HepG2 (cell line): ENCODE data around the gene POLR1G. TPM values are rescaled to one million over a fixed set of nuclear protein-coding genes. Genes with fewer than 3 reads are reported as not detected.
A peak's percentile ranks its signal among the peaks of the same experiment; 100 is the strongest.

Experiments
- BORCS8-MEF2B ChIP-seq: sonication (generic); formaldehyde crosslinking; IDR thresholded peaks from 2 replicates; pipeline ENCODE4 v1.8.0; 2022; ENCODE audit warnings: mild to moderate bottlenecking, missing genetic modification reagents
- HNF4G ChIP-seq, 2 experiments: sonication (generic) in 1 of 2; formaldehyde crosslinking in 1 of 2; IDR thresholded peaks; 2 replicates each; pipeline versions ENCODE4 v1.4.0 to v1.6.1; 2011 to 2020; ENCODE audit warnings: borderline replicate concordance in 2 of 2, low read depth in 2 of 2, mild to moderate bottlenecking in 2 of 2, low read length in 1 of 2, missing genetic modification reagents in 1 of 2, moderate library complexity in 1 of 2
- NR1H2 ChIP-seq: sonication (generic); formaldehyde crosslinking; IDR thresholded peaks from 2 replicates; pipeline ENCODE4 v1.8.1; 2022; ENCODE audit warnings: low read depth, missing genetic modification reagents, borderline replicate concordance
- PCBP2 ChIP-seq: fragments of 200-400 bp; formaldehyde crosslinking; optimal IDR thresholded peaks from 2 replicates; pipeline ENCODE3; 2018; ENCODE audit warnings: low read length, low read depth; ENCODE audit not compliant: poor library complexity, severe bottlenecking
- PLRG1 ChIP-seq: fragments of 450-650 bp; conservative IDR thresholded peaks from 2 replicates; pipeline ENCODE4 v1.6.1; 2016
- RXRB ChIP-seq: IDR thresholded peaks from 2 replicates; pipeline ENCODE4 v1.6.1; 2016; ENCODE audit warnings: borderline replicate concordance, missing genetic modification reagents, missing compliant biosample characterization
- SETDB1 ChIP-seq: sonication (generic); formaldehyde crosslinking; IDR thresholded peaks from 2 replicates; pipeline ENCODE4 v1.5.1; 2020; ENCODE audit warnings: missing genetic modification reagents, mild to moderate bottlenecking, borderline replicate concordance
- SNAPC2 ChIP-seq: sonication (generic); formaldehyde crosslinking; IDR thresholded peaks from 2 replicates; pipeline ENCODE4 v1.8.1; 2022; ENCODE audit warnings: mild to moderate bottlenecking, missing genetic modification reagents
- STAT5B ChIP-seq: sonication (generic); formaldehyde crosslinking; IDR thresholded peaks from 2 replicates; pipeline ENCODE4 v1.4.0; 2020; ENCODE audit warnings: missing genetic modification reagents
- TGIF2 ChIP-seq: IDR thresholded peaks from 2 replicates; pipeline ENCODE4 v1.6.1; 2016; ENCODE audit warnings: control low read depth, missing compliant biosample characterization
- ZIK1 ChIP-seq: sonication (generic); formaldehyde crosslinking; IDR thresholded peaks from 2 replicates; pipeline ENCODE4 v1.5.0; 2020; ENCODE audit warnings: mild to moderate bottlenecking, low read depth, missing genetic modification reagents, borderline replicate concordance
- ZNF10 ChIP-seq: sonication (generic); formaldehyde crosslinking; IDR thresholded peaks from 2 replicates; pipeline ENCODE4 v1.4.0; 2020; ENCODE audit warnings: mild to moderate bottlenecking, low read depth, missing genetic modification reagents, borderline replicate concordance
- ZNF138 ChIP-seq: sonication (generic); formaldehyde crosslinking; IDR thresholded peaks from 2 replicates; pipeline ENCODE4 v1.5.0; 2020; ENCODE audit warnings: mild to moderate bottlenecking, low read depth, missing genetic modification reagents
- ZNF513 ChIP-seq: sonication (generic); formaldehyde crosslinking; conservative IDR thresholded peaks from 2 replicates; pipeline ENCODE4 v1.5.0; 2020; ENCODE audit warnings: missing genetic modification reagents
- ZNF530 ChIP-seq: sonication (generic); formaldehyde crosslinking; IDR thresholded peaks from 2 replicates; pipeline ENCODE4 v1.5.0; 2020; ENCODE audit warnings: low read depth, mild to moderate bottlenecking, missing genetic modification reagents
- polyA plus RNA-seq, 8 experiments: library from polyadenylated mRNA; depleted of rRNA in 3 of 8; stranded (reverse) in 7 of 8; unstranded in 1 of 8; fragments of >200 nt; fragmentation: Illumina TruSeq in 4 of 8; extraction: Trizol in 4 of 8; gene quantifications; 2 replicates each; pipeline versions ENCODE4 v1.2.1 to v1.2.3, GENCODE V29; 2011 to 2016; ENCODE audit warnings: low read depth in 4 of 8, missing spikeins in 1 of 8, mixed read lengths in 1 of 8; ENCODE audit not compliant: insufficient read depth in 1 of 8
- total RNA-seq, 5 experiments: library from RNA; depleted of rRNA; stranded (reverse); fragments of >200 nt; fragmentation: Illumina TruSeq; extraction: Trizol; gene quantifications; 2 replicates each; pipeline ENCODE4 v1.2.3, GENCODE V29; 2016; ENCODE audit warnings: low read depth in 1 of 5
- TF ChIP-seq, protein P1 (sequence below): sonication (generic); formaldehyde crosslinking; IDR thresholded peaks from 2 replicates; pipeline ENCODE4 v1.4.0; 2020; ENCODE audit warnings: missing genetic modification reagents
- TF ChIP-seq, protein P2 (sequence below): sonication (generic); formaldehyde crosslinking; IDR thresholded peaks from 2 replicates; pipeline ENCODE4 v1.9.0; 2021; ENCODE audit warnings: missing genetic modification reagents, borderline replicate concordance
- TF ChIP-seq, protein P3 (sequence below): sonication (generic); formaldehyde crosslinking; IDR thresholded peaks from 2 replicates; pipeline ENCODE4 v1.8.1; 2023; ENCODE audit warnings: mild to moderate bottlenecking, missing genetic modification reagents, borderline replicate concordance
- TF ChIP-seq, protein P4 (sequence below): sonication (generic); formaldehyde crosslinking; IDR thresholded peaks from 2 replicates; pipeline ENCODE4 v1.5.0; 2020; ENCODE audit warnings: missing genetic modification reagents
- TF ChIP-seq, protein P5 (sequence below): sonication (generic); formaldehyde crosslinking; IDR thresholded peaks from 2 replicates; pipeline ENCODE4 v1.4.0; 2020; ENCODE audit warnings: missing genetic modification reagents

The POLR1G gene
- total and polyA plus RNA-seq, 2 of the 13 experiments (the other 11 are each of a cell fraction or from before 2014, with no cell fraction given), result 3.5 to 20.8 TPM

DNA sequence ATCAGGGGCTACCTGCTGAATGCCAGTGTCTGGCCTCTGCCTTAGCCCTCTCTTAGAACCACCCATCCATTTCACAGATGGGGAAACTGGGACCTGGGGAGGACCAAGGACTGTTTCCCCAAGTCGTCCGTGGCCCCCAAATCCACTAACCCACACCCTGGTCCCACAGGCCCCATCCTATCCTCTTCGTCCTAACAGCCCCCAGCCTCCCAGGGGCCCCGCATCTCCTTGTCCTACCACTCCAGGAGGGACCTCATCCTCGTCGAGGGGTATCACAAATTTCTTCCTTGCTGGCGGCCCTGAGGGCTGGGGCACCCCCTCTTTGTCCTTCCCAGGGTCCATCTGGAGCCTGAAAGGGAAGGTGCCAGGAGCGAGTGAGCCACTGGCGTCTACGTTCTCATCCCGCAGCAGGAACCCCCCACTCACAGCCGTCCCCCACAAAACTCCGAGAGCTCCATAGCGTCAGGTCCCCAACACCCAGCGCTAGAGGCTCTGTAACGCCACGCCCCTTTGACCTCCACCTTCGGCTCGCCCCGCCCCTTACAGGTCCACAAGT lies 16.7 kb downstream of the POLR1G start (continued):
- no peak for TF ChIP-seq TGIF2
- TF ChIP-seq, protein P1, sequence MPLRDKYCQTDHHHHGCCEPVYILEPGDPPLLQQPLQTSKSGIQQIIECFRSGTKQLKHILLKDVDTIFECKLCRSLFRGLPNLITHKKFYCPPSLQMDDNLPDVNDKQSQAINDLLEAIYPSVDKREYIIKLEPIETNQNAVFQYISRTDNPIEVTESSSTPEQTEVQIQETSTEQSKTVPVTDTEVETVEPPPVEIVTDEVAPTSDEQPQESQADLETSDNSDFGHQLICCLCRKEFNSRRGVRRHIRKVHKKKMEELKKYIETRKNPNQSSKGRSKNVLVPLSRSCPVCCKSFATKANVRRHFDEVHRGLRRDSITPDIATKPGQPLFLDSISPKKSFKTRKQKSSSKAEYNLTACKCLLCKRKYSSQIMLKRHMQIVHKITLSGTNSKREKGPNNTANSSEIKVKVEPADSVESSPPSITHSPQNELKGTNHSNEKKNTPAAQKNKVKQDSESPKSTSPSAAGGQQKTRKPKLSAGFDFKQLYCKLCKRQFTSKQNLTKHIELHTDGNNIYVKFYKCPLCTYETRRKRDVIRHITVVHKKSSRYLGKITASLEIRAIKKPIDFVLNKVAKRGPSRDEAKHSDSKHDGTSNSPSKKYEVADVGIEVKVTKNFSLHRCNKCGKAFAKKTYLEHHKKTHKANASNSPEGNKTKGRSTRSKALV (CRISPR knock-in tag), result peak; percentile 41; the same call in 1 of the 2 replicates
- TF ChIP-seq, protein P2, sequence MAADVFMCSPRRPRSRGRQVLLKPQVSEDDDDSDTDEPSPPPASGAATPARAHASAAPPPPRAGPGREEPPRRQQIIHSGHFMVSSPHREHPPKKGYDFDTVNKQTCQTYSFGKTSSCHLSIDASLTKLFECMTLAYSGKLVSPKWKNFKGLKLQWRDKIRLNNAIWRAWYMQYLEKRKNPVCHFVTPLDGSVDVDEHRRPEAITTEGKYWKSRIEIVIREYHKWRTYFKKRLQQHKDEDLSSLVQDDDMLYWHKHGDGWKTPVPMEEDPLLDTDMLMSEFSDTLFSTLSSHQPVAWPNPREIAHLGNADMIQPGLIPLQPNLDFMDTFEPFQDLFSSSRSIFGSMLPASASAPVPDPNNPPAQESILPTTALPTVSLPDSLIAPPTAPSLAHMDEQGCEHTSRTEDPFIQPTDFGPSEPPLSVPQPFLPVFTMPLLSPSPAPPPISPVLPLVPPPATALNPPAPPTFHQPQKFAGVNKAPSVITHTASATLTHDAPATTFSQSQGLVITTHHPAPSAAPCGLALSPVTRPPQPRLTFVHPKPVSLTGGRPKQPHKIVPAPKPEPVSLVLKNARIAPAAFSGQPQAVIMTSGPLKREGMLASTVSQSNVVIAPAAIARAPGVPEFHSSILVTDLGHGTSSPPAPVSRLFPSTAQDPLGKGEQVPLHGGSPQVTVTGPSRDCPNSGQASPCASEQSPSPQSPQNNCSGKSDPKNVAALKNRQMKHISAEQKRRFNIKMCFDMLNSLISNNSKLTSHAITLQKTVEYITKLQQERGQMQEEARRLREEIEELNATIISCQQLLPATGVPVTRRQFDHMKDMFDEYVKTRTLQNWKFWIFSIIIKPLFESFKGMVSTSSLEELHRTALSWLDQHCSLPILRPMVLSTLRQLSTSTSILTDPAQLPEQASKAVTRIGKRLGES (CRISPR knock-in tag), result no peak
- no peak for TF ChIP-seq ZNF10 (CRISPR knock-in tag)
- TF ChIP-seq PCBP2, result no peak
- TF ChIP-seq NR1H2 (CRISPR knock-in tag), result no peak
- TF ChIP-seq HNF4G (IDR thresholded peaks at IDR 0.05; ENCODE audit: borderline replicate concordance, low read depth, low read length), result no peak
- TF ChIP-seq HNF4G (CRISPR knock-in tag; IDR thresholded peaks at IDR 0.05; ENCODE audit: borderline replicate concordance, low read depth), result 0 out of 2 replicates have a peak, but pooled peaks have one; percentile 11
- 0 out of 2 replicates have a peak, but pooled peaks have one; percentile 38 for TF ChIP-seq BORCS8-MEF2B (CRISPR knock-in tag)
- 0 out of 2 replicates have a peak, but pooled peaks have one; percentile 34 for TF ChIP-seq SNAPC2 (CRISPR knock-in tag)
- 0 out of 2 replicates have a peak, but pooled peaks have one; percentile 24 for TF ChIP-seq STAT5B (CRISPR knock-in tag)
- no peak for TF ChIP-seq PLRG1
- TF ChIP-seq ZIK1 (CRISPR knock-in tag), result 0 out of 2 replicates have a peak, but pooled peaks have one; percentile 26
- no peak for TF ChIP-seq RXRB (CRISPR knock-in tag)
- TF ChIP-seq, protein P3, sequence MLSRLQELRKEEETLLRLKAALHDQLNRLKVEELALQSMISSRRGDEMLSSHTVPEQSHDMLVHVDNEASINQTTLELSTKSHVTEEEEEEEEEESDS, result 0 out of 2 replicates have a peak, but pooled peaks have one; percentile 12
- TF ChIP-seq, protein P4, sequence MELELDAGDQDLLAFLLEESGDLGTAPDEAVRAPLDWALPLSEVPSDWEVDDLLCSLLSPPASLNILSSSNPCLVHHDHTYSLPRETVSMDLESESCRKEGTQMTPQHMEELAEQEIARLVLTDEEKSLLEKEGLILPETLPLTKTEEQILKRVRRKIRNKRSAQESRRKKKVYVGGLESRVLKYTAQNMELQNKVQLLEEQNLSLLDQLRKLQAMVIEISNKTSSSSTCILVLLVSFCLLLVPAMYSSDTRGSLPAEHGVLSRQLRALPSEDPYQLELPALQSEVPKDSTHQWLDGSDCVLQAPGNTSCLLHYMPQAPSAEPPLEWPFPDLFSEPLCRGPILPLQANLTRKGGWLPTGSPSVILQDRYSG (CRISPR knock-in tag), result no peak
- no peak for TF ChIP-seq SETDB1 (CRISPR knock-in tag)
- no peak for TF ChIP-seq ZNF530
- no peak for TF ChIP-seq ZNF513 (CRISPR knock-in tag)
- no peak for TF ChIP-seq ZNF138 (CRISPR knock-in tag)
- TF ChIP-seq, protein P5, sequence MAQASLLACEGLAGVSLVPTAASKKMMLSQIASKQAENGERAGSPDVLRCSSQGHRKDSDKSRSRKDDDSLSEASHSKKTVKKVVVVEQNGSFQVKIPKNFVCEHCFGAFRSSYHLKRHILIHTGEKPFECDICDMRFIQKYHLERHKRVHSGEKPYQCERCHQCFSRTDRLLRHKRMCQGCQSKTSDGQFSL, result 0 out of 2 replicates have a peak, but pooled peaks have one; percentile 13
